GM18951 (cell line): ENCODE results near the gene EMC7.

Experiments used
- POLR2A ChIP-seq: IDR thresholded peaks from 4 replicates; pipeline ENCODE4 v1.6.1; 2011; ENCODE audit warnings: mild to moderate bottlenecking; ENCODE audit not compliant: insufficient read length, insufficient read depth; ENCODE audit errors: extremely low read depth
- in situ Hi-C: fragments of 300-500 bp; cut with MboI; formaldehyde crosslinking; loops from one replicate; pipeline ENCODE4 v1.12.0; 2022; ENCODE audit warnings: low sequenced_read_pairs, mixed read lengths, inconsistent platforms; ENCODE audit not compliant: unreplicated experiment

EMC7 gene

GRCh38 chr15:34114739-34115138 is 13.1 kb upstream of the EMC7 start:
- TF ChIP-seq POLR2A, result no peak
- in situ Hi-C loops, result loop anchor here (25.0 kb wide), 1 partner anchor 248 kb away; the partner anchor contains the start of gene LPCAT4

- in situ Hi-C loops, result loop anchor here (25.0 kb wide), 1 partner anchor 248 kb away; the partner anchor contains the start of gene LPCAT4
- TF ChIP-seq POLR2A, result no peak
Observed at GRCh38 chr15:34114215-34114614, 12.6 kb upstream of the EMC7 start.

GRCh38 chr15:34111488-34111887 is 9.8 kb upstream of the EMC7 start:
- in situ Hi-C loops, result loop anchor here (25.0 kb wide), 1 partner anchor 251 kb away; the partner anchor contains the start of gene LPCAT4
- no peak for TF ChIP-seq POLR2A

- no peak for TF ChIP-seq POLR2A
- in situ Hi-C loops, result loop anchor here (10.0 to 25.0 kb wide), 2 partner anchors 105 to 252 kb away; partner anchors contain the start of genes KATNBL1 and LPCAT4
Observed at GRCh38 chr15:34109797-34110663, 8.4 kb upstream of the EMC7 start.

- in situ Hi-C loops, result loop anchor here (10.0 to 25.0 kb wide), 2 partner anchors 107 to 255 kb away; partner anchors contain the start of genes KATNBL1 and LPCAT4
- no peak for TF ChIP-seq POLR2A
Observed at GRCh38 chr15:34107315-34107714, 5.7 kb upstream of the EMC7 start.

- TF ChIP-seq POLR2A, result no peak
- in situ Hi-C loops, result loop anchor here (10.0 to 25.0 kb wide), 2 partner anchors 108 to 256 kb away; partner anchors contain the start of genes KATNBL1 and LPCAT4
Observed at GRCh38 chr15:34106423-34106822, 4.8 kb upstream of the EMC7 start.

GRCh38 chr15:34102175-34102925 is 688 bp upstream of the EMC7 start:
- no peak for TF ChIP-seq POLR2A
- in situ Hi-C loops, result loop anchor here (10.0 to 25.0 kb wide), 2 partner anchors 112 to 260 kb away; partner anchors contain the start of genes KATNBL1 and LPCAT4

- in situ Hi-C loops, result loop anchor here (10.0 to 25.0 kb wide), 2 partner anchors 115 to 262 kb away; partner anchors contain the start of genes KATNBL1 and LPCAT4
- TF ChIP-seq POLR2A, result no peak
Observed at GRCh38 chr15:34099914-34100313, 1.7 kb downstream of the EMC7 start.

- TF ChIP-seq POLR2A, result no peak
- in situ Hi-C loops, result no loop called here
Observed at GRCh38 chr15:34085746-34086145, 15.9 kb downstream of the EMC7 start.

- TF ChIP-seq POLR2A, result no peak
- in situ Hi-C loops, result no loop called here
Observed at GRCh38 chr15:34084086-34084485, 17.6 kb downstream of the EMC7 start.

GRCh38 chr15:34079904-34080303 is 21.8 kb downstream of the EMC7 start:
- no peak for TF ChIP-seq POLR2A
- in situ Hi-C loops, result no loop called here

- in situ Hi-C loops, result no loop called here
- no peak for TF ChIP-seq POLR2A
Observed at GRCh38 chr15:34078900-34079299, 22.8 kb downstream of the EMC7 start.

GRCh38 chr15:34076785-34077184 is 24.9 kb downstream of the EMC7 start:
- in situ Hi-C loops, result no loop called here
- no peak for TF ChIP-seq POLR2A
